IMR-90 (cell line): Measurements from ENCODE around the gene EML1. TPM values are rescaled to one million over a fixed set of nuclear protein-coding genes. Genes with fewer than 3 reads are reported as not detected.

Experiments used
- ATAC-seq: fragments of 200-7000 bp; cut with Tn5 transposase; 2 replicates; pipeline ENCODE4 v1.9.1; 2020; ENCODE audit warnings: low read depth, mild to moderate bottlenecking, moderate library complexity
- BruUV-seq: library from RNA; stranded (reverse); fragments of 400-500 nt; replicated peaks from 2 replicates; lab custom pipeline; 2021; lab: Mats Ljungman, UMichigan
- CTCF ChIA-PET: fragments of 300-600 bp; formaldehyde crosslinking; extraction: SDS; loops from one replicate; lab custom pipeline; 2021; ENCODE audit warnings: antibody characterized with exemption; lab: Yijun Ruan, JAX
- POLR2A ChIA-PET: fragments of 300-600 bp; sonication (Branson Sonifier 250); formaldehyde crosslinking; loops from one replicate; lab custom pipeline; 2022; ENCODE audit warnings: antibody characterized with exemption; ENCODE audit not compliant: unreplicated experiment; lab: Charles Lee
- DNase-seq: peaks from one replicate; pipeline ENCODE4 v3.0.0; 2013
- H2AFZ ChIP-seq: replicated peaks from 2 replicates; pipeline ENCODE3; 2013; ENCODE audit warnings: low read length, mild to moderate bottlenecking; ENCODE audit not compliant: poor library complexity
- H2AK5ac ChIP-seq: 2 replicates; pipeline ENCODE4 v1.6.1; 2013; ENCODE audit warnings: low read depth, low read length, inconsistent platforms
- H2AK9ac ChIP-seq: replicated peaks from 2 replicates; pipeline ENCODE3; 2013; ENCODE audit warnings: mild to moderate bottlenecking, low read depth, low read length, moderate library complexity; ENCODE audit not compliant: poor library complexity
- H2BK120ac ChIP-seq: 2 replicates; pipeline ENCODE4 v1.6.1; 2013; ENCODE audit warnings: low read depth, low read length, inconsistent platforms
- H2BK15ac ChIP-seq: 3 replicates; pipeline ENCODE4 v1.6.1; 2013; ENCODE audit warnings: low read depth, low read length, inconsistent platforms
- H2BK20ac ChIP-seq: 2 replicates; pipeline ENCODE4 v1.6.1; 2013; ENCODE audit warnings: low read depth, mild to moderate bottlenecking, inconsistent platforms, low read length, moderate library complexity
- H2BK5ac ChIP-seq: 2 replicates; pipeline ENCODE4 v1.6.1; 2013; ENCODE audit warnings: mild to moderate bottlenecking, low read depth, low read length, inconsistent platforms; ENCODE audit not compliant: poor library complexity, severe bottlenecking
- H3K14ac ChIP-seq: replicated peaks from 2 replicates; pipeline ENCODE4 v1.6.1; 2013; ENCODE audit warnings: low read depth, low read length, inconsistent platforms
- H3K18ac ChIP-seq: 2 replicates; pipeline ENCODE4 v1.6.1; 2013; ENCODE audit warnings: low read depth, low read length, control low read depth
- H3K23ac ChIP-seq: 2 replicates; pipeline ENCODE4 v1.6.1; 2013; ENCODE audit warnings: low read depth, low read length, inconsistent platforms
- H3K27ac ChIP-seq: 2 replicates; pipeline ENCODE4 v1.5.1; 2013; ENCODE audit warnings: mild to moderate bottlenecking, control low read depth, low read length; ENCODE audit not compliant: insufficient read depth
- H3K27me3 ChIP-seq: 2 replicates; pipeline ENCODE4 v1.6.1; 2013; ENCODE audit warnings: low read length; ENCODE audit not compliant: control insufficient read depth, insufficient read depth
- H3K36me3 ChIP-seq: 2 replicates; pipeline ENCODE4 v1.6.1; 2013; ENCODE audit warnings: low read length, mixed read lengths; ENCODE audit not compliant: control insufficient read depth, insufficient read depth
- H3K4ac ChIP-seq: 2 replicates; pipeline ENCODE4 v1.6.1; 2013; ENCODE audit warnings: low read depth, low read length, inconsistent platforms
- H3K4me1 ChIP-seq: 2 replicates; pipeline ENCODE4 v1.6.1; 2013; ENCODE audit warnings: low read length, mixed read lengths; ENCODE audit not compliant: control insufficient read depth, insufficient read depth
- H3K4me2 ChIP-seq: 2 replicates; pipeline ENCODE4 v1.6.1; 2013; ENCODE audit warnings: low read depth, mild to moderate bottlenecking, control low read depth, low read length, moderate library complexity
- H3K4me3 ChIP-seq: 2 replicates; pipeline ENCODE4 v1.5.1; 2013; ENCODE audit warnings: low read depth, mild to moderate bottlenecking, control low read depth, low read length, moderate library complexity; ENCODE audit not compliant: insufficient read depth
- H3K56ac ChIP-seq: 2 replicates; pipeline ENCODE4 v1.6.1; 2013; ENCODE audit warnings: low read length, inconsistent platforms; ENCODE audit not compliant: insufficient read depth; ENCODE audit errors: extremely low read depth
- H3K79me1 ChIP-seq, 2 experiments: 2 replicates each; pipeline ENCODE4 v1.6.1; 2013; ENCODE audit warnings: low read length in 2 of 2, inconsistent platforms in 1 of 2, low read depth in 1 of 2
- H3K9ac ChIP-seq: 2 replicates; pipeline ENCODE4 v1.6.1; 2013; ENCODE audit warnings: low read depth, low read length, control low read depth
- H3K9me1 ChIP-seq: 2 replicates; pipeline ENCODE4 v1.6.1; 2013; ENCODE audit warnings: low read length, inconsistent platforms; ENCODE audit not compliant: insufficient read depth
- H3K9me3 ChIP-seq: 2 replicates; pipeline ENCODE4 v1.6.1; 2013; ENCODE audit warnings: low read length; ENCODE audit not compliant: control insufficient read depth, insufficient read depth
- H4K20me1 ChIP-seq: 2 replicates; pipeline ENCODE4 v1.6.1; 2013; ENCODE audit warnings: low read length, inconsistent platforms; ENCODE audit not compliant: insufficient read depth
- H4K5ac ChIP-seq: 2 replicates; pipeline ENCODE4 v1.6.1; 2013; ENCODE audit warnings: mild to moderate bottlenecking, low read depth, low read length, control low read depth
- H4K8ac ChIP-seq, 2 experiments: 2 replicates each; pipeline ENCODE4 v1.6.1; 2013; ENCODE audit warnings: low read depth in 2 of 2, low read length in 2 of 2, control low read depth in 1 of 2, inconsistent platforms in 1 of 2
- H4K91ac ChIP-seq: 2 replicates; pipeline ENCODE4 v1.6.1; 2013; ENCODE audit warnings: low read depth, low read length, inconsistent platforms; ENCODE audit not compliant: insufficient read depth
- CEBPB ChIP-seq: IDR thresholded peaks from 2 replicates; pipeline ENCODE4 v1.6.1; 2012; ENCODE audit warnings: low read depth, low read length, improper control_type of control experiment
- CTCF ChIP-seq: conservative IDR thresholded peaks from 2 replicates; pipeline ENCODE4 v1.5.1; 2012; ENCODE audit warnings: mild to moderate bottlenecking, low read depth, low read length, improper control_type of control experiment
- NFE2L2 ChIP-seq: fragments of 150-350 bp; IDR thresholded peaks from 2 replicates; pipeline ENCODE4 v1.6.1; 2016; ENCODE audit warnings: low read depth, mild to moderate bottlenecking, low read length
- RAD21 ChIP-seq: IDR thresholded peaks from 2 replicates; pipeline ENCODE4 v1.6.1; 2012; ENCODE audit warnings: low read length, improper control_type of control experiment
- RCOR1 ChIP-seq: IDR thresholded peaks from 2 replicates; pipeline ENCODE4 v1.6.1; 2012; ENCODE audit warnings: mild to moderate bottlenecking, low read length, improper control_type of control experiment; ENCODE audit not compliant: insufficient replicate concordance
- USF2 ChIP-seq: fragments of 150-350 bp; IDR thresholded peaks from 2 replicates; pipeline ENCODE4 v1.6.1; 2017; ENCODE audit warnings: mild to moderate bottlenecking, antibody characterized with exemption, low read length, low read depth
- WGBS, 2 experiments: methylation state at CpG; one replicate each; pipeline versions ENCODE4 v1.1.5 to v1.1.7; 2013; ENCODE audit warnings: missing lambda C conversion rate in 2 of 2; ENCODE audit not compliant: insufficient read length in 1 of 2; ENCODE audit errors: extremely low coverage in 2 of 2; 5-methylcytosine and 5-hydroxymethylcytosine counted together
- dilution Hi-C: fragments of 300-500 bp; cut with HindIII; formaldehyde crosslinking; loops from one replicate; pipeline ENCODE4 v1.14.3; 2018; ENCODE audit warnings: low sequenced_read_pairs; ENCODE audit not compliant: unreplicated experiment
- in situ Hi-C: fragments of 300-500 bp; cut with MboI; formaldehyde crosslinking; loops from 3 replicates; pipeline ENCODE4 v1.14.3; 2019; ENCODE audit warnings: low sequenced_read_pairs, inconsistent platforms, mixed read lengths
- intact Hi-C: fragments of 100-400 bp; cut with micrococcal nuclease; formaldehyde crosslinking; loops from 2 replicates; pipeline ENCODE4 v1.10.0; 2022
- polyA plus RNA-seq, 3 experiments: library from polyadenylated mRNA; depleted of rRNA; stranded (reverse); fragments of >200 nt; gene quantifications; 2 replicates each; pipeline ENCODE4 v1.2.3, GENCODE V29; 2012; ENCODE audit warnings: low replicate concordance in 1 of 3
- total RNA-seq: library from RNA; depleted of rRNA; stranded (reverse); fragments of >200 nt; gene quantifications from 2 replicates; pipeline ENCODE4 v1.2.3, GENCODE V29; 2012

The EML1 gene
- total and polyA plus RNA-seq, 2 of the 4 experiments (the other 2 are of a cell fraction): 14.0 to 42.3 TPM

GRCh38 chr14:99888149-99888548 is 94.9 kb downstream of the EML1 start:
- dilution Hi-C loops (no loop called here), in situ Hi-C loops (loop anchor here (5.0 kb wide), 1 partner anchor 166 kb away; no protein-coding TSS in a partner anchor), intact Hi-C loops (no loop called here)
- H3K79me1 ChIP-seq: peaks cover 0 to 3% of the 10 kb centered on the region in 2 experiments; a peak in 2 of 4 replicates
- no peak overlapping the region for H2BK5ac ChIP-seq
- no peak overlapping the region for H4K91ac ChIP-seq
- no peak overlapping the region for H3K14ac ChIP-seq
- no peak overlapping the region for H2AK5ac ChIP-seq
- H2BK15ac ChIP-seq: no peak overlapping the region
- no peak overlapping the region for H4K5ac ChIP-seq
- TF ChIP-seq RCOR1 (no peak), CTCF (no peak), NFE2L2 (no peak), CEBPB (no peak), USF2 (no peak), RAD21 (no peak)
- no TSS peak for BruUV-seq
- H2BK120ac ChIP-seq: no peak overlapping the region
- DNase-seq: no peak
- H3K9me3 ChIP-seq: no peaks in the 10 kb centered on the region
- H3K23ac ChIP-seq: no peak overlapping the region
- 0 out of 2 replicates have a peak, but pooled peaks cover under 1% of the 10 kb centered on the region for H3K9me1 ChIP-seq
- H4K20me1 ChIP-seq: no peaks in the 10 kb centered on the region; the same call in 1 of the 2 replicates
- H3K4me1 ChIP-seq: no peaks in the 10 kb centered on the region
- no peak overlapping the region for H3K18ac ChIP-seq
- H3K27ac ChIP-seq: no peak overlapping the region
- no peak overlapping the region for H3K9ac ChIP-seq
- H3K36me3 ChIP-seq: peaks cover 4% of the 10 kb centered on the region
- CTCF ChIA-PET: interaction anchor here (0.9 kb wide), 1 partner anchor 11 kb away, joined by 3 read pairs; no protein-coding TSS in a partner anchor
- POLR2A ChIA-PET: no interaction called here
- H3K4me3 ChIP-seq: no peak overlapping the region
- H2AFZ ChIP-seq: no peak overlapping the region
- no peak overlapping the region for H2AK9ac ChIP-seq
- no peak overlapping the region for H4K8ac ChIP-seq
- no peak overlapping the region for H2BK20ac ChIP-seq
- no CpG with 5 or more reads among the region's 5 CpGs for WGBS, 2 experiments
- H3K4ac ChIP-seq: no peak overlapping the region
- H3K56ac ChIP-seq: no peak overlapping the region
- ATAC-seq: no peak
- H3K4me2 ChIP-seq: no peak overlapping the region
- H3K27me3 ChIP-seq: no peaks in the 10 kb centered on the region
